Gastroesophageal sphincter (tissue), 4 donors: ENCODE results near the gene WNK2. TPM values are rescaled to one million over a fixed set of nuclear protein-coding genes. Genes with fewer than 3 reads are reported as not detected.

Source experiments
- ATAC-seq: fragments of 150-250 bp; one replicate; pipeline ENCODE4 v1.9.1; 2016; ENCODE audit warnings: mild to moderate bottlenecking, moderate library complexity
- H3K27ac ChIP-seq, 4 donors: fragments of 200-600 bp; sonication (generic) in 3 of 4; 1 replicate in 3 of 4; 2 replicates in 1 of 4; pipeline ENCODE4 v1.5.1; 2016 to 2019
- H3K27me3 ChIP-seq: fragments of 200-600 bp; sonication (generic); one replicate; pipeline ENCODE4 v1.5.1; 2019
- H3K36me3 ChIP-seq, 2 donors: fragments of 200-600 bp; sonication (generic); one replicate each; pipeline ENCODE4 v1.5.1; 2019; ENCODE audit warnings: control low read depth in 1 of 2
- H3K4me1 ChIP-seq, 3 donors: fragments of 200-600 bp; sonication (generic); 1 replicate in 2 of 3; 2 replicates in 1 of 3; pipeline ENCODE4 v1.5.1; 2016 to 2019; ENCODE audit warnings: control low read depth in 2 of 3
- H3K4me3 ChIP-seq, 2 donors: fragments of 200-600 bp; sonication (generic); one replicate each; pipeline ENCODE4 v1.5.1; 2019; ENCODE audit warnings: mild to moderate bottlenecking in 1 of 2, moderate library complexity in 1 of 2
- H3K9me3 ChIP-seq, 3 donors: fragments of 200-600 bp; sonication (generic); one replicate each; pipeline ENCODE4 v1.5.1; 2017 to 2019; ENCODE audit warnings: control low read depth in 2 of 3
- EP300 ChIP-seq: sonication (generic); formaldehyde crosslinking; IDR thresholded peaks from one replicate; pipeline ENCODE4 v1.6.1; 2017; ENCODE audit warnings: antibody characterized with exemption, mild to moderate bottlenecking
- POLR2A ChIP-seq, 2 donors: fragments of 450-650 bp; IDR thresholded peaks; one replicate each; pipeline ENCODE4 v1.6.1; 2017; ENCODE audit warnings: antibody characterized with exemption in 2 of 2, mild to moderate bottlenecking in 2 of 2, moderate library complexity in 1 of 2
- POLR2AphosphoS5 ChIP-seq: sonication (generic); formaldehyde crosslinking; IDR thresholded peaks from one replicate; pipeline ENCODE4 v1.6.1; 2017; ENCODE audit warnings: antibody characterized with exemption
- WGBS, 2 donors: methylation state at CpG; one replicate each; pipeline ENCODE4 v1.1.5; 2018; ENCODE audit warnings: low coverage in 1 of 2; 5-methylcytosine and 5-hydroxymethylcytosine counted together
- total RNA-seq, 4 donors: library from RNA; depleted of rRNA; stranded (reverse); fragments of >200 nt; gene quantifications; one replicate each; pipeline ENCODE4 v1.1.0, GENCODE V29; 2016
- TF ChIP-seq, protein P1 (sequence below), 4 experiments: fragments of 200-600 bp in 2 of 4; fragments of 450-650 bp in 2 of 4; sonication (generic) in 1 of 4; IDR thresholded peaks; one replicate each; pipeline ENCODE4 v1.5.1; 2017 to 2019; ENCODE audit warnings: antibody characterized with exemption in 4 of 4, mild to moderate bottlenecking in 2 of 4, moderate library complexity in 2 of 4

The WNK2 gene
- total RNA-seq, 4 donors from 2014 or later = 26.8 to 104 (median 48.6) TPM

DNA sequence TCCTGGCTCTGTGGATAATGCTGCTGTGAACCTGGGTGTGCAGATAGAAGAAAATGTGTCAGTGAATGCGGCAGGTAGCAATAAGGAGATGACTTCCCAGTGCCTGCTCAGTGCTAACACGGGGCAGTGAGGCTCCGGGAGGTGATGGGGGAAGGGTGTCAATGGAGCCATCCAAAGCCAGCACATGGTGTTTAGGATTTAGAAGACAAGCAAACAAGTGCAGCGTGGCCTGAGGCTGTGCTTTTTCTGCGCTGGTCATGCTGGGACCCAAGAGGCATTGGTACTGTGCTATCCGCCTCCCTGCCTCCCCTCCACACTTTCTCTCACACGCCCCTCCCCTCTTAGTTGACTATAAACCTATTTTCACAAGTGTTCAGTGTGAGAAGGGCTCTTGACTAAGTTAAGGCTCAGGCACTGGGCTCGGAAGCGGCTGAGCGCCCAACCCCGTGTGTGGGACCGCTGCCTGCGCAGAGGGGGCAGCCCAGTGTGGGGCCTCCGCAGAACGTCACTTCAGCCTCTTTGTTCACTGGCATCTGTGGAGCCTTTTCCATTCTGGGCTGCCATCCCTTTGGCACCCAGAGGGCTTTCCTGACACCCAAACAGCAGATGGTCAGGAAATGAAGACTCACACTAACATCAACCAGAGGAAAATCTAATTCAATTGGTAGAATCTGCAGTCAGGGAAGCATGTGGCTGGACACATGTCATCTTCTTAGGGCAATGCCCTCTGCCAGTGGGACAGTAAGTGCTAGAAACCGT is 28.0 kb upstream of the WNK2 start:
- H3K4me3 ChIP-seq = no peak overlapping the region
- peaks cover 0 to 15% (median 0%) of the 10 kb centered on the region in 3 donors for H3K4me1 ChIP-seq
- no peaks in the 10 kb centered on the region for H3K27me3 ChIP-seq
- WGBS, 2 donors = 60 to 71% methylated on average over 1 to 7 of the region's 16 CpGs
- no peak for ATAC-seq
- no peaks in the 10 kb centered on the region for H3K9me3 ChIP-seq
- no peaks in the 10 kb centered on the region for H3K36me3 ChIP-seq
- TF ChIP-seq POLR2A (IDR thresholded peaks at IDR 0.05) (no peak), POLR2AphosphoS5 (no peak), EP300 (no peak)
- TF ChIP-seq, protein P1, sequence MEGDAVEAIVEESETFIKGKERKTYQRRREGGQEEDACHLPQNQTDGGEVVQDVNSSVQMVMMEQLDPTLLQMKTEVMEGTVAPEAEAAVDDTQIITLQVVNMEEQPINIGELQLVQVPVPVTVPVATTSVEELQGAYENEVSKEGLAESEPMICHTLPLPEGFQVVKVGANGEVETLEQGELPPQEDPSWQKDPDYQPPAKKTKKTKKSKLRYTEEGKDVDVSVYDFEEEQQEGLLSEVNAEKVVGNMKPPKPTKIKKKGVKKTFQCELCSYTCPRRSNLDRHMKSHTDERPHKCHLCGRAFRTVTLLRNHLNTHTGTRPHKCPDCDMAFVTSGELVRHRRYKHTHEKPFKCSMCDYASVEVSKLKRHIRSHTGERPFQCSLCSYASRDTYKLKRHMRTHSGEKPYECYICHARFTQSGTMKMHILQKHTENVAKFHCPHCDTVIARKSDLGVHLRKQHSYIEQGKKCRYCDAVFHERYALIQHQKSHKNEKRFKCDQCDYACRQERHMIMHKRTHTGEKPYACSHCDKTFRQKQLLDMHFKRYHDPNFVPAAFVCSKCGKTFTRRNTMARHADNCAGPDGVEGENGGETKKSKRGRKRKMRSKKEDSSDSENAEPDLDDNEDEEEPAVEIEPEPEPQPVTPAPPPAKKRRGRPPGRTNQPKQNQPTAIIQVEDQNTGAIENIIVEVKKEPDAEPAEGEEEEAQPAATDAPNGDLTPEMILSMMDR (IDR thresholded peaks at IDR 0.05) = no peak
- H3K27ac ChIP-seq = no peak overlapping the region

DNA sequence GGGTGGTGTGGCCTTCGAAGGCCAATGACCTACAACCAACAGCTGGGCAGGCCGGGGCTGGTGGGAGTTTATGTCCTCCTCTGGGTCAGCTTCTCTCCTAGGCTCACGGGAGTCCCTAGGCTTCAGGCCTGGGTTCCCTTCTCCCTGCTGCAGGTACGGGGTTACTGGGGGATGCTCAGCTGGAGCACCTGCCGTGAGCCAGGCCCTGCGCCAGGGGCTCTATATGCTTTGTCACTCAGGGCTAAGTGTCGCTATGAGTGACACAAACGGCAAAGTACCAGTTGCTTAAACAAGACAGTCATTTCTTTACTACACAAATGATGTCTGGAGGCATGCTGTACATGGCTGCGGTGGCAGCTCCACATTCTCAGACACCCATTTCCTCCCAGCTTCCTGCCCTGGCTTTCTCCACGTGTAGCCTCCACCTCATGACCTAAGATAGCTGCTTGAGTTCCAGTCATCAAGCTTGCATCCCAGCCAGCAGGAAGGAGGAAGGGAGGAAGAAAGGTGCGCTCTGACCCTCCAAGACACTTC is 27.4 kb upstream of the WNK2 start:
- no peak for TF ChIP-seq POLR2AphosphoS5
- TF ChIP-seq, protein P1 (IDR thresholded peaks at IDR 0.05) = no peak
- TF ChIP-seq EP300 = no peak
- no peak for TF ChIP-seq POLR2A (IDR thresholded peaks at IDR 0.05)
- Histone ChIP-seq H3K27ac (no peak overlapping the region), H3K4me3 (no peak overlapping the region), H3K4me1 (peaks cover 0 to 21% (median 2%) of the 10 kb centered on the region in 3 donors), H3K27me3 (no peaks in the 10 kb centered on the region), H3K9me3 (no peaks in the 10 kb centered on the region), H3K36me3 (no peaks in the 10 kb centered on the region)
- WGBS, 2 donors = 88 to 94% methylated on average over 3 to 7 of the region's 11 CpGs
- no peak for ATAC-seq

DNA sequence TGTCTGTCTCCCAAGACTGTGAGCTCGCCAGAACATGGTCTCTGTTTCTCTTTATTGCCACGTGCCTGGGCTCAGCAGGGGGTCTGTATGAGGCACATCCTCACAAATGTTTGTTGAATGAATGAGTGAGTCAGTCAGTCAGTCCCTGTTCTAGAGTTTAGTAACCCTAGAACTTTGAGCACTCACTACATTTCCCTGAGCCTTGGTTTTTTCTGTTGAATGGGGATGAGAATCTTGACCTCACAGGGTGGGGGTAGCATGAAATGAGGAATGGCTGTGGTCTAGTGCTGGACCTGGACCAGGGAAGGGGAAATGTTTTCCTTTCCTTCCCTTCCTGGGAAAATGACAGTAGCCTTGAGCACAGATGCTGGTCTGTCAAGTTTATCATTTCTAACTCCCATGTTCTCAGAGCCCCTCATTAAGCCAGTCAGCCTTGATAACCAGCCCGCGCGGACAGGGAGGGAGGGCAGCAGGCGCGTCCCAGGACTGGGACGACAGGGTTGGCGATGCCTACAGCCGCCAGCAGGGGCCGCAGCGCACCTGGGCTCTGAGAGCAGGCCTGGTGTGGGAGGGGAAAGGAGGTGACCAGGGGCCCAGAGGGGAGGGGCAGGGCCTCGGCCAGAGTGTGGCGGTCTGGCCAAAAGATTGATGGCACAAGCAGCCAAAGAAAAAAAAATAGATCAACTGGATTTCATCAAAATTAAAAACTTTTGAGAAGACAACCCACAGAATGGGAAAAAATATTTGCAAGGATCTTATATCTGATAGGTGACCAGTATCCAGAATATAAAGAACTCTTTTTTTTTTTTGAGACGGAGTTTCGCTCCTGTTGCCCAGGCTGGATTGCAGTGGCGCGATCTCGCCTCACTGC is 24.1 kb upstream of the WNK2 start:
- 14 to 25% methylated on average over 12 to 13 of the region's 19 CpGs for WGBS, 2 donors
- Histone ChIP-seq H3K27ac (no peak overlapping the region), H3K27me3 (no peaks in the 10 kb centered on the region), H3K4me1 (peaks cover 0 to 33% (median 6%) of the 10 kb centered on the region in 3 donors), H3K9me3 (no peaks in the 10 kb centered on the region), H3K4me3 (no peak overlapping the region), H3K36me3 (no peaks in the 10 kb centered on the region)
- no peak for TF ChIP-seq EP300
- peak; percentile 48 for TF ChIP-seq POLR2AphosphoS5
- TF ChIP-seq, protein P1 (IDR thresholded peaks at IDR 0.05) = peak in 3 of 4 experiments; percentile 95 to 98 (median 95)
- peak; percentile 95 for ATAC-seq

DNA sequence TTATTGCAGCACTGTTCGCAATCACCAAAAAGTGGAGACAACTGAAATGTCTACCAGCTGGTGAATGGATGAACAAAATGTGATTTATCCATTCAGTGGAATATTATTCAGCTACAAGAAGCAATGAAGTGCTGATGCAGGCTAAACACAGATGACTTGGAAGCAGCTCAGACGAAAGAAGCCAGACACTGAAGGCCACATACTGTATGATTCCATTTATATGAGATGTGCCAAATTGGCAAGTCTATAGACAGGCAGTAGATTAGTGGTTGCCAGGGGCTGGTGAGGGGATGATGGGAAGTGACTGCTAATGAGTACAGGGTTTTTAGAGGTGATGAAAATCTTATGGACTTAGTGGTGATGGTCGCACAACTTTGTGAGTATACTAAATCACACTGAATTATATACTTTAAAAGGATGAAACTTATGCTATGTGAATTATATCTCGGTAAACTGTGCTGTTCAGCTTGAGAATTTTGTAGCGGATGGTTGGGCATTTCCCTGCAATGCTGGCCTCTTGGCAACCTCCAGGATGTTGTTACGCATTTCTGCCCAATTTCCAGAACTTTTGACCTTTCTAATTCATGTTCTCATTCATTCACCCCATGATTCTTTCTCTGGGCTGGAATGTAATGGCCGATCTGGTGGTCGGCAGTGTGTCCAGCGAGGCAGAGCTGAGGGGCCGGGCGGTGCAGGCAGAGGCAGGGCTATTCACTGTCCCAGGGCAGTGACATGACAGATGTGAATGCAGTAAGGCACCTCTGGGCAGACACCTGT is 22.0 kb upstream of the WNK2 start:
- H3K4me1 ChIP-seq = peaks cover 0 to 33% (median 6%) of the 10 kb centered on the region in 3 donors
- no peak for ATAC-seq
- TF ChIP-seq POLR2A (IDR thresholded peaks at IDR 0.05) = no peak
- TF ChIP-seq POLR2AphosphoS5 = peak; percentile 11
- H3K36me3 ChIP-seq = no peaks in the 10 kb centered on the region
- no peaks in the 10 kb centered on the region for H3K27me3 ChIP-seq
- WGBS, 2 donors = 26 to 33% methylated on average over 4 to 6 of the region's 11 CpGs
- peak overlapping the region in 2 of 4 donors; percentile 1 to 5 for H3K27ac ChIP-seq
- H3K9me3 ChIP-seq = no peaks in the 10 kb centered on the region
- no peak overlapping the region for H3K4me3 ChIP-seq
